SK-N-MC (cell line): ENCODE measurements around the gene ZBTB18.
"Not testable (repeated sequence)": the region's sequence is repeated elsewhere in the genome, so short reads cannot be mapped to it uniquely, and the experiment has no call there.

ENCODE experiments used
- DNase-seq: peaks from one replicate; pipeline ENCODE4 v3.0.0-alpha.2; 2011; ENCODE audit warnings: low read depth, low spot score
- H3K27ac ChIP-seq: fragments of 200-600 bp; sonication (generic); 2 replicates; pipeline ENCODE4 v1.5.1; 2016; ENCODE audit warnings: mixed run types
- H3K36me3 ChIP-seq: fragments of 200-600 bp; sonication (generic); 2 replicates; pipeline ENCODE4 v1.6.1; 2017; ENCODE audit warnings: antibody characterized with exemption, low read length, mixed read lengths; ENCODE audit not compliant: insufficient read depth
- H3K4me3 ChIP-seq: fragments of 200-600 bp; sonication (generic); 2 replicates; pipeline ENCODE4 v1.5.1; 2016
- H3K9ac ChIP-seq: fragments of 200-600 bp; sonication (generic); 2 replicates; pipeline ENCODE4 v1.8.0; 2017; ENCODE audit warnings: mixed run types, mixed read lengths; ENCODE audit not compliant: insufficient read length
- H3K9me3 ChIP-seq: fragments of 200-600 bp; sonication (generic); 2 replicates; pipeline ENCODE4 v1.6.1; 2017; ENCODE audit warnings: low read depth, mild to moderate bottlenecking, antibody characterized with exemption, low read length, moderate library complexity, mixed read lengths
- EZH2 ChIP-seq: fragments of 200-600 bp; sonication (generic); IDR thresholded peaks from one replicate; pipeline ENCODE4 v1.6.1; 2017; ENCODE audit warnings: antibody characterized with exemption
- FOXP2 ChIP-seq: optimal IDR thresholded peaks from 2 replicates; pipeline ENCODE3; 2011; ENCODE audit warnings: mild to moderate bottlenecking, moderate library complexity; ENCODE audit not compliant: insufficient read depth; ENCODE audit errors: extremely low read length, control extremely low read depth
- POLR2AphosphoS5 ChIP-seq: IDR thresholded peaks from 2 replicates; pipeline ENCODE4 v1.6.1; 2012; ENCODE audit warnings: mild to moderate bottlenecking, low read depth, low read length, borderline replicate concordance

ZBTB18 gene

DNA sequence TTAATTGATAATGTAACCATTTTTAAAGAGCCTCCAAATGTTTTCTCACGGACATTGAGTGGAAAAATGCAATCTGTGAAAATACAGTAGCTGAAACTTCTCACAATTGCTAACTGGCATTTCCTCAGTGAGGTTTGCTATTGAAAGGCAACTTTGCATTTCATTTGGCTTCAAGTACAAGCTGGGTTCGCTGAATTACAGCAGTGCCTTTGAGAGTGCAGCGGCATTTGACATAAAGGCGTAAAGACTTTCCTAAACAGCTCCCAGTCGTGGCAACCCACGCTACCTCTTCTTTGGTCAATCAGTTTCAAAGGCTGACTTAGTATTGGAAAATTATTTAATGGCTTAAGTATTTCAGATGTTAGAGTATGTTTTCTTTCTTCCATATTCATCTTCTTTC lies 39.3 kb upstream of the ZBTB18 start:
- Histone ChIP-seq H3K27ac (no peak overlapping the region), H3K9me3 (no peaks in the 10 kb centered on the region), H3K4me3 (no peak overlapping the region), H3K36me3 (no peaks in the 10 kb centered on the region), H3K9ac (no peak overlapping the region)
- no peak for TF ChIP-seq POLR2AphosphoS5
- no peak for TF ChIP-seq EZH2
- no peak for TF ChIP-seq FOXP2
- DNase-seq: no peak

DNA sequence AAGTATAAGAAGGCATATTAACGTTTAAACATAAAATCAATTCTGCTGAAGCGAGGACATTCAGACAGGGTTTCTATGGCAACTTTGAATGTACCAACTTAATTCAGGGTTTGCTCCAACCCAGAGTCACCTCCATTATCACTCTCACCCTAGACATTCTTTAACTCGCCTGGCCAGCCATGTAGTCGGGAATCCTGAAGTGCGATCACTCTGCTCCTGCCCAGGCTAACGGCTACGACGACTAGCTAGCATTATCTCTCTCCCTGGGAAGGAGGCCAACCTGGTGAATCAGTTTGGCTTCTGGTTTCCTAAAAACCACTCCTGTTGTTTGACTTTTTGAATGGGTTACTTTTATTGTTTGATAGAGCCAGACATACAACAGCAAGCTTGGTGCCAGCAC lies 38.9 kb upstream of the ZBTB18 start:
- Histone ChIP-seq H3K9ac (no peak overlapping the region), H3K27ac (no peak overlapping the region), H3K36me3 (no peaks in the 10 kb centered on the region), H3K9me3 (no peaks in the 10 kb centered on the region), H3K4me3 (no peak overlapping the region)
- TF ChIP-seq EZH2 (no peak), POLR2AphosphoS5 (no peak), FOXP2 (no peak)
- no peak for DNase-seq

DNA sequence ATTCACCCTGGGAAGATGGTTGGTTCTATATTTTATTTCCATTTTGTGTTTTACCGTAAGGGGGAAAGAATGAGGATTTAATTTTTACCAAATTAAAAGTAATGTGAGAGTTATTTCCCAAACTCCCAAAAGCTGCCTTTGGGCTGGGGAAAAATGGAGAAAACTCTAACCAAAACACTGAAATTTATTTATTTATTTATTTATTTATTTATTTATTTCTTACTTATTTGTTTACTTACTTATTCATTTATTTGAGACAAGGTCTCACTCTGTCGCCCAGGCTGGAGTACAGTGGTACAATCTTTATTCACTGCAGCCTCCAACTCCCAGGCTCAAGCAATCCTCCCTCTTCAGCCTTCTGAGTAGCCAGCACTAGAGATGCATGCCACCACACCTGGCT lies 38.0 kb upstream of the ZBTB18 start:
- no peak overlapping the region for H3K4me3 ChIP-seq
- H3K36me3 ChIP-seq: no peaks in the 10 kb centered on the region
- no peaks in the 10 kb centered on the region for H3K9me3 ChIP-seq
- no peak overlapping the region for H3K27ac ChIP-seq
- TF ChIP-seq POLR2AphosphoS5: no peak
- no peak for TF ChIP-seq FOXP2
- TF ChIP-seq EZH2: no peak
- no peak for DNase-seq
- H3K9ac ChIP-seq: no peak overlapping the region

DNA sequence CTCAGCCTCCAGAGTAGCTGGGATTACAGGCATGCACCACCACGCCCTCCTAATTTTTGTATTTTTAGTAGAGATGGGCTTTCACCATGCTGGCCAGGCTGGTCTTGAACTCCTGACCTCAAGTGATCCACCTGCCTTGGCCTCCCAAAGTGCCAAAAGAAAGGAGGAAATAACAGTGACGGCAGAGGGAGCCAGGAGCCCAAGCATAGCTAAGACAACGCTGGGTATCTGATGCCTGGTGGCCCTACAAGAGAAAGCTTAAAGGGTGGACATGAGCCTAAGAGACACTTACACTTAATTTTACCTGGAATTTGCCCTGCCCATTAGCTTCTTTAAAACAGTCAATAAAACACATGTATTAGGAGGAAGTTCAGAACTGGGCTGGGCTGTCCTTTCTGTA lies 36.2 kb upstream of the ZBTB18 start:
- H3K36me3 ChIP-seq, DNase-seq, H3K4me3 ChIP-seq, H3K9ac ChIP-seq, H3K9me3 ChIP-seq, H3K27ac ChIP-seq: not testable (repeated sequence)

DNA sequence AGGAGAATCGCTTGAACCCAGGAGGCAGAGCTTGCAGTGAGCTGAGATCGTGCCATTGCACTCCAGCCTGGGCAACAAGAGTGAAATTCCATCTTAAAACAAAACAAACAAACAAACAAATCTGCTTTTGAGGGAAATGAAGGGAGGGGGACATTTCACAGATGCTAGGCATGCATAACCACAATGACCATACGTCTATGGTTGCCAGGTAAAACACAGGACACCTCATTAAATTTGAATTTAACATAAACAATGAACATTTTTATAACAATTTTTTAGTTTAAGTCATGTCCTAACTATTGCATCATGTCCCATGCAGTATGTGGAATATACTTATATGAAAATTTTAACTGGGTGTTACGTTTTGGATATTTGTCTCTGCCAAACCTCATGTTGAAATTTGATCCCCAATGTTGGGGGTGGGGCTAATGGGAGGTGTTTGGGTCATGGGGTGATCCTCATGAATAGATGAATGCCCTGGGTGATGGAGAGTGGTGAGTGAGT lies 31.0 kb upstream of the ZBTB18 start:
- Histone ChIP-seq H3K27ac (no peak overlapping the region), H3K9ac (no peak overlapping the region), H3K4me3 (no peak overlapping the region), H3K36me3 (no peaks in the 10 kb centered on the region), H3K9me3 (no peaks in the 10 kb centered on the region)
- no peak for DNase-seq
- TF ChIP-seq FOXP2 (no peak), POLR2AphosphoS5 (no peak), EZH2 (no peak)

DNA sequence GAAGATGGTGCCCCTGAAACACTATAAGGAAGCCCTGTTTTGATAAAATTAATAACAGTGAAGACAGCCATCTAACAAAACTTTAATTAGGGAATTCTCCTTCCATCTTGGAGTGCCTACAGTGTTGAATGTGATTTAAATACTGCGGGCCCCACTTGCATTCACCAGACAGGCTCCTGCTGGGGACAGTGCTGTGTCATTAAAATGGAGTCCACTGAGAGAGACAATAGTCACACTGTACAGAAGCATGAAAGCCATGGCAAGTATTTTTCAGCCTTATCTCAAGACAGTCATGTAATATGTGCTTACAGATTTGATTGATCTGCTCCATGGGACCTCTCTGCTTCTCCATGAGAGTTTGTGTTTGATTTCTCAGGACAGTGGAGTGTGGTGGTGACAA lies 29.7 kb upstream of the ZBTB18 start:
- H3K27ac ChIP-seq: no peak overlapping the region

DNA sequence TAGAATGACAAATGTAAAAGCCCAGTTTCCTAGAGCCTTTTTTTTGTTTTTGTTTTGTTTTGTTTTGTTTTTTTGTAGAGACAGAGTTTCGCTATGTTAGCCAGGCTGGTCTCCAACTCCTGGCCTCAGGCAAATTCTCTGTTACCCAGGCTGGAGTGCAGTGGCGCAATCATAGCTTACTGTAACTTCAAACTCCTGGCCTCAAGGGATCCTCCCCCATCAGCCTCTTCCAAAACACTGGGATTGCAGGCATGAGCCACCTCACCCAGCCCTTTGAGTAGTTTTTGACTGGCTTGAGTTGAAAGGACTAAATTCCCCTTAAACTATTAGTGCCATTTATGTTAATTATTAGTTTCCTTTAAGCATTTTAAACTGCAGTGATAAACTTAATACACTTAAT lies 28.8 kb upstream of the ZBTB18 start:
- H3K9ac ChIP-seq: no peak overlapping the region
- no peak for TF ChIP-seq FOXP2
- TF ChIP-seq EZH2: no peak
- TF ChIP-seq POLR2AphosphoS5: no peak
- H3K9me3 ChIP-seq: no peaks in the 10 kb centered on the region
- no peak for DNase-seq
- no peaks in the 10 kb centered on the region for H3K36me3 ChIP-seq
- H3K4me3 ChIP-seq: no peak overlapping the region
- H3K27ac ChIP-seq: no peak overlapping the region

More for the DNA sequence above, 29.7 kb upstream of the ZBTB18 start:
- no peaks in the 10 kb centered on the region for H3K36me3 ChIP-seq
- no peak for TF ChIP-seq POLR2AphosphoS5
- TF ChIP-seq FOXP2: no peak
- TF ChIP-seq EZH2: no peak
- H3K4me3 ChIP-seq: no peak overlapping the region
- H3K9me3 ChIP-seq: no peaks in the 10 kb centered on the region
- DNase-seq: no peak
- no peak overlapping the region for H3K9ac ChIP-seq

DNA sequence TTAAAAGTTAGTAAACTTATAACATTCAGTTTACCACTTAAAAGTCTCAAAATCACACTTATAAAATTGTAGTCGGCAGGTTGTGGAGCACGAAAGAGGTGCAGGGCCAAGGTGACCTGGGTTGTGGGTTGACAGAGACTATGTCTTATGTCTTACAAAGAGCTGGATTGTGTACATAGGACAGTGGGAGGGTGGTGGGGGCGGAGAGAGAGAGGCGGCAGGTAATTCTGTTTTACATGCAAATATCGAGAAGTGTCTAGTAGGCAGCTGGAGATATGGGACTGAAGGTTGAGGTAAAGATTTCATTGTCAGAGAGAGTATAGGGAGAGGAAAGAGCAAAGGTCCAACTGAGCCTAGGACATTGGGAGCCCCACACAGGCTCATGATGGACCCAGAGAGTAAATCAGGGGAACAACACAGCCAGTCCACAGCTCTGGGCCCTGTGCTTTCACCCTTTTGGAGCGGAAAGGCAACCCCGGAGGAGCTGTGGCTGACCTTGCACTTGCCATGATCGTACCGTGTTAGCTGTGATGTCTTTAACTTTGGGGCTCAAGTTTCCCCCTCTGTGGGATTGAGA lies 28.1 kb upstream of the ZBTB18 start:
- no peak for DNase-seq
- Histone ChIP-seq H3K9ac (no peak overlapping the region), H3K9me3 (no peaks in the 10 kb centered on the region), H3K27ac (no peak overlapping the region), H3K4me3 (no peak overlapping the region), H3K36me3 (no peaks in the 10 kb centered on the region)
- TF ChIP-seq POLR2AphosphoS5 (no peak), EZH2 (no peak), FOXP2 (no peak)

DNA sequence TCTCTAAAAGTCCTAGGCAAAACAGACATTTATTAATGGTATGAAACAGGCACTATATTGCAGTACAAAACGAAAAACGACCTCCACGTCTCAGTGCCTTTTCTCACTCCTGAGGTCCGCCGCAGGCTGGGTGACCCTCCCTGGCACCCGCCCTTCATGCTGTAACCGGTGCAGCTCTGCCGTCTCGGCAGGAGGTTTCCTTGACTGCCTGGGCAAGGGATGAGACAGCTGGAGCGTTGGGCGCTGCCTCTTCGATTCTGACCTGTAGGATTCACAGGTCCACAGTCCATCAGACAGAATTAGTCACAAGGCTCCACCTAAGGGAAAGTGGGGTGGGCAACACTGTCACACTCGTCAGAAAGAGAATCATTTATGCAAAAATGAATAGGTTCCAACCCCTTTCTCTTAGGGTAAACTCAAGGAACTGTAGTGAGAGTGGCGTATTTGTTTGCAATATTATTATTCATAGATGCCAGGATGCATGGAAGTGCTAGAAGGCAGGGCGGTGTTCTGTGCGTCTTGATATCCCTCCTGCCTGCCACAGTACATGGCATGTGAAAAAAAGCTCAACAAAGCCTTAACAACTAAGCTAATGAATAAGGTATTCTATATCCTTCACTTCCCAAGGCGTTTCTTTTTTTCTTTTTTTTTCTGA lies 23.5 kb upstream of the ZBTB18 start:
- Histone ChIP-seq H3K4me3 (no peak overlapping the region), H3K9ac (no peak overlapping the region), H3K27ac (no peak overlapping the region), H3K9me3 (no peaks in the 10 kb centered on the region), H3K36me3 (no peaks in the 10 kb centered on the region)
- TF ChIP-seq FOXP2: no peak
- no peak for DNase-seq
